HepG2 (cell line): Measurements from ENCODE around the gene COL18A1. TPM values are rescaled to one million over a fixed set of nuclear protein-coding genes. Genes with fewer than 3 reads are reported as not detected.

ENCODE experiments used
- AGO2 ChIP-seq: fragments of 200-400 bp; formaldehyde crosslinking; optimal IDR thresholded peaks from 2 replicates; pipeline ENCODE3; 2017; ENCODE audit warnings: mild to moderate bottlenecking, low read depth, low read length, moderate library complexity
- CHCHD3 ChIP-seq: sonication (generic); formaldehyde crosslinking; IDR thresholded peaks from 2 replicates; pipeline ENCODE4 v1.8.0; 2022; ENCODE audit warnings: mild to moderate bottlenecking, missing genetic modification reagents, moderate library complexity
- FOXA1 ChIP-seq, 2 experiments: fragments of 450-650 bp in 1 of 2; sonication (generic) in 1 of 2; formaldehyde crosslinking in 1 of 2; IDR thresholded peaks; 2 replicates each; pipeline versions ENCODE4 v1.4.0 to v1.6.1; 2016 to 2020; ENCODE audit warnings: missing genetic modification reagents in 1 of 2
- FOXP1 ChIP-seq, 2 experiments: fragments of 450-650 bp in 1 of 2; IDR thresholded peaks; 2 replicates each; pipeline ENCODE4 v1.6.1; 2017 to 2018; ENCODE audit warnings: antibody characterized with exemption in 1 of 2
- GPN1 ChIP-seq: sonication (generic); formaldehyde crosslinking; IDR thresholded peaks from 2 replicates; pipeline ENCODE4 v1.5.1; 2020; ENCODE audit warnings: missing genetic modification reagents, borderline replicate concordance
- KDM3A ChIP-seq: IDR thresholded peaks from 2 replicates; pipeline ENCODE4 v1.6.1; 2018; ENCODE audit warnings: low read depth, missing compliant biosample characterization
- STAG1 ChIP-seq: sonication (generic); formaldehyde crosslinking; IDR thresholded peaks from 2 replicates; pipeline ENCODE4 v1.4.0; 2020; ENCODE audit warnings: missing genetic modification reagents
- ZNF335 ChIP-seq: sonication (generic); formaldehyde crosslinking; IDR thresholded peaks from 2 replicates; pipeline ENCODE4 v1.4.0; 2020; ENCODE audit warnings: missing genetic modification reagents
- ZNF343 ChIP-seq: sonication (generic); formaldehyde crosslinking; IDR thresholded peaks from 2 replicates; pipeline ENCODE4 v1.4.0; 2020; ENCODE audit warnings: mild to moderate bottlenecking, missing genetic modification reagents
- ZNF549 ChIP-seq: sonication (generic); formaldehyde crosslinking; IDR thresholded peaks from 2 replicates; pipeline ENCODE4 v1.5.0; 2020; ENCODE audit warnings: missing genetic modification reagents
- polyA plus RNA-seq, 8 experiments: library from polyadenylated mRNA; depleted of rRNA in 3 of 8; stranded (reverse) in 7 of 8; unstranded in 1 of 8; fragments of >200 nt; fragmentation: Illumina TruSeq in 4 of 8; extraction: Trizol in 4 of 8; gene quantifications; 2 replicates each; pipeline versions ENCODE4 v1.2.1 to v1.2.3, GENCODE V29; 2011 to 2016; ENCODE audit warnings: low read depth in 4 of 8, missing spikeins in 1 of 8, mixed read lengths in 1 of 8; ENCODE audit not compliant: insufficient read depth in 1 of 8
- total RNA-seq, 5 experiments: library from RNA; depleted of rRNA; stranded (reverse); fragments of >200 nt; fragmentation: Illumina TruSeq; extraction: Trizol; gene quantifications; 2 replicates each; pipeline ENCODE4 v1.2.3, GENCODE V29; 2016; ENCODE audit warnings: low read depth in 1 of 5
- TF ChIP-seq, protein P1 (sequence below): sonication (generic); formaldehyde crosslinking; IDR thresholded peaks from 2 replicates; pipeline ENCODE4 v1.8.1; 2022; ENCODE audit warnings: low read depth, mild to moderate bottlenecking, missing genetic modification reagents
- TF ChIP-seq, protein P2 (sequence below): sonication (generic); formaldehyde crosslinking; IDR thresholded peaks from 2 replicates; pipeline ENCODE4 v1.5.1; 2020; ENCODE audit warnings: missing genetic modification reagents, mild to moderate bottlenecking, borderline replicate concordance
- TF ChIP-seq, protein P3 (sequence below): sonication (generic); formaldehyde crosslinking; IDR thresholded peaks from 2 replicates; pipeline ENCODE4 v1.5.0; 2020; ENCODE audit warnings: missing genetic modification reagents
- TF ChIP-seq, protein P4 (sequence below): sonication (generic); formaldehyde crosslinking; IDR thresholded peaks from 2 replicates; pipeline ENCODE4 v1.5.0; 2020; ENCODE audit warnings: mild to moderate bottlenecking, missing genetic modification reagents, moderate library complexity
- TF ChIP-seq, protein P5 (sequence below): sonication (generic); formaldehyde crosslinking; IDR thresholded peaks from 2 replicates; pipeline ENCODE4 v1.9.0; 2022; ENCODE audit warnings: missing genetic modification reagents, mild to moderate bottlenecking, borderline replicate concordance

Gene COL18A1
- total and polyA plus RNA-seq, 2 of the 13 experiments (the other 11 are each of a cell fraction or from before 2014, with no cell fraction given) = 79.0 to 102 TPM

DNA sequence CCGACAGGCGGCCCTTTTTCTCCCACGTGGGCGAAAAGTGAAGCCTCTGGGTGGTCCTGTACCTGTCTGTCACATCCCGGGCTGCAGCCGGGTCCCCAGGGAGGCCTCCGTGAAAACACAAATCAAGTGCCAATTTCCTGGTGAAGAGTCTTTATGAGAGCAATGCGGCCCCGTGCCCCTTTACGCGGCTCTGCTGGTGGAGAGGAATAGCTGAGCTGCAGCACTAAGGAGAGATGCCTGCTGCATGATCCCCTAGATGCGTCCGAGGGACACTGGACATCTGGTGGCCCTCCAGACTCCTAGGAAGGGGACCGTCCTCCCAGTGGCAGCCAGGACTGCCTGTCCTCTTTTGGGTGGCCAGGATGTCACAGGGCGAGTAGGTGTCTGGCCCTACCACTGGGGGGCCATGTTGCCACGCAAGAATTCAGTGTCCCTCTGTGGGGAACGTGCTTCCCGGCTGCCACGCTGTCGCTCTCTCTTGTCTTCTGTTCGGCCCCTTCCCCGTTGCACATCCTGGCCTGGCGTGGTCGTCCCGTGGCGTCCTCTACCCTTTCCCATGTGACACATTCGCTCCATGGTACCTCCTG, 38.7 kb downstream of the COL18A1 start (continued):
- TF ChIP-seq FOXA1 (IDR thresholded peaks at IDR 0.05) (no peak), FOXA1 (CRISPR knock-in tag; IDR thresholded peaks at IDR 0.05) (no peak), GPN1 (CRISPR knock-in tag) (no peak), ZNF343 (CRISPR knock-in tag) (no peak), ZNF549 (CRISPR knock-in tag) (no peak), FOXP1 (IDR thresholded peaks at IDR 0.05) (no peak), FOXP1 (CRISPR knock-in tag; IDR thresholded peaks at IDR 0.05) (no peak), AGO2 (peak; percentile 67), CHCHD3 (no peak), STAG1 (CRISPR knock-in tag) (peak; percentile 73), KDM3A (CRISPR knock-in tag) (no peak), ZNF335 (CRISPR knock-in tag) (no peak)
- TF ChIP-seq, protein P1, sequence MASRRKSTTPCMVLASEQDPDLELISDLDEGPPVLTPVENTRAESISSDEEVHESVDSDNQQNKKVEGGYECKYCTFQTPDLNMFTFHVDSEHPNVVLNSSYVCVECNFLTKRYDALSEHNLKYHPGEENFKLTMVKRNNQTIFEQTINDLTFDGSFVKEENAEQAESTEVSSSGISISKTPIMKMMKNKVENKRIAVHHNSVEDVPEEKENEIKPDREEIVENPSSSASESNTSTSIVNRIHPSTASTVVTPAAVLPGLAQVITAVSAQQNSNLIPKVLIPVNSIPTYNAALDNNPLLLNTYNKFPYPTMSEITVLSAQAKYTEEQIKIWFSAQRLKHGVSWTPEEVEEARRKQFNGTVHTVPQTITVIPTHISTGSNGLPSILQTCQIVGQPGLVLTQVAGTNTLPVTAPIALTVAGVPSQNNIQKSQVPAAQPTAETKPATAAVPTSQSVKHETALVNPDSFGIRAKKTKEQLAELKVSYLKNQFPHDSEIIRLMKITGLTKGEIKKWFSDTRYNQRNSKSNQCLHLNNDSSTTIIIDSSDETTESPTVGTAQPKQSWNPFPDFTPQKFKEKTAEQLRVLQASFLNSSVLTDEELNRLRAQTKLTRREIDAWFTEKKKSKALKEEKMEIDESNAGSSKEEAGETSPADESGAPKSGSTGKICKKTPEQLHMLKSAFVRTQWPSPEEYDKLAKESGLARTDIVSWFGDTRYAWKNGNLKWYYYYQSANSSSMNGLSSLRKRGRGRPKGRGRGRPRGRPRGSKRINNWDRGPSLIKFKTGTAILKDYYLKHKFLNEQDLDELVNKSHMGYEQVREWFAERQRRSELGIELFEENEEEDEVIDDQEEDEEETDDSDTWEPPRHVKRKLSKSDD (CRISPR knock-in tag) = no peak
- TF ChIP-seq, protein P2, sequence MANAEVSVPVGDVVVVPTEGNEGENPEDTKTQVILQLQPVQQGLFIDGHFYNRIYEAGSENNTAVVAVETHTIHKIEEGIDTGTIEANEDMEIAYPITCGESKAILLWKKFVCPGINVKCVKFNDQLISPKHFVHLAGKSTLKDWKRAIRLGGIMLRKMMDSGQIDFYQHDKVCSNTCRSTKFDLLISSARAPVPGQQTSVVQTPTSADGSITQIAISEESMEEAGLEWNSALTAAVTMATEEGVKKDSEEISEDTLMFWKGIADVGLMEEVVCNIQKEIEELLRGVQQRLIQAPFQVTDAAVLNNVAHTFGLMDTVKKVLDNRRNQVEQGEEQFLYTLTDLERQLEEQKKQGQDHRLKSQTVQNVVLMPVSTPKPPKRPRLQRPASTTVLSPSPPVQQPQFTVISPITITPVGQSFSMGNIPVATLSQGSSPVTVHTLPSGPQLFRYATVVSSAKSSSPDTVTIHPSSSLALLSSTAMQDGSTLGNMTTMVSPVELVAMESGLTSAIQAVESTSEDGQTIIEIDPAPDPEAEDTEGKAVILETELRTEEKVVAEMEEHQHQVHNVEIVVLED (CRISPR knock-in tag) = no peak
- TF ChIP-seq, protein P3, sequence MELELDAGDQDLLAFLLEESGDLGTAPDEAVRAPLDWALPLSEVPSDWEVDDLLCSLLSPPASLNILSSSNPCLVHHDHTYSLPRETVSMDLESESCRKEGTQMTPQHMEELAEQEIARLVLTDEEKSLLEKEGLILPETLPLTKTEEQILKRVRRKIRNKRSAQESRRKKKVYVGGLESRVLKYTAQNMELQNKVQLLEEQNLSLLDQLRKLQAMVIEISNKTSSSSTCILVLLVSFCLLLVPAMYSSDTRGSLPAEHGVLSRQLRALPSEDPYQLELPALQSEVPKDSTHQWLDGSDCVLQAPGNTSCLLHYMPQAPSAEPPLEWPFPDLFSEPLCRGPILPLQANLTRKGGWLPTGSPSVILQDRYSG (CRISPR knock-in tag) = no peak
- TF ChIP-seq, protein P4, sequence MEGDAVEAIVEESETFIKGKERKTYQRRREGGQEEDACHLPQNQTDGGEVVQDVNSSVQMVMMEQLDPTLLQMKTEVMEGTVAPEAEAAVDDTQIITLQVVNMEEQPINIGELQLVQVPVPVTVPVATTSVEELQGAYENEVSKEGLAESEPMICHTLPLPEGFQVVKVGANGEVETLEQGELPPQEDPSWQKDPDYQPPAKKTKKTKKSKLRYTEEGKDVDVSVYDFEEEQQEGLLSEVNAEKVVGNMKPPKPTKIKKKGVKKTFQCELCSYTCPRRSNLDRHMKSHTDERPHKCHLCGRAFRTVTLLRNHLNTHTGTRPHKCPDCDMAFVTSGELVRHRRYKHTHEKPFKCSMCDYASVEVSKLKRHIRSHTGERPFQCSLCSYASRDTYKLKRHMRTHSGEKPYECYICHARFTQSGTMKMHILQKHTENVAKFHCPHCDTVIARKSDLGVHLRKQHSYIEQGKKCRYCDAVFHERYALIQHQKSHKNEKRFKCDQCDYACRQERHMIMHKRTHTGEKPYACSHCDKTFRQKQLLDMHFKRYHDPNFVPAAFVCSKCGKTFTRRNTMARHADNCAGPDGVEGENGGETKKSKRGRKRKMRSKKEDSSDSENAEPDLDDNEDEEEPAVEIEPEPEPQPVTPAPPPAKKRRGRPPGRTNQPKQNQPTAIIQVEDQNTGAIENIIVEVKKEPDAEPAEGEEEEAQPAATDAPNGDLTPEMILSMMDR (CRISPR knock-in tag) = peak; percentile 68
- TF ChIP-seq, protein P5, sequence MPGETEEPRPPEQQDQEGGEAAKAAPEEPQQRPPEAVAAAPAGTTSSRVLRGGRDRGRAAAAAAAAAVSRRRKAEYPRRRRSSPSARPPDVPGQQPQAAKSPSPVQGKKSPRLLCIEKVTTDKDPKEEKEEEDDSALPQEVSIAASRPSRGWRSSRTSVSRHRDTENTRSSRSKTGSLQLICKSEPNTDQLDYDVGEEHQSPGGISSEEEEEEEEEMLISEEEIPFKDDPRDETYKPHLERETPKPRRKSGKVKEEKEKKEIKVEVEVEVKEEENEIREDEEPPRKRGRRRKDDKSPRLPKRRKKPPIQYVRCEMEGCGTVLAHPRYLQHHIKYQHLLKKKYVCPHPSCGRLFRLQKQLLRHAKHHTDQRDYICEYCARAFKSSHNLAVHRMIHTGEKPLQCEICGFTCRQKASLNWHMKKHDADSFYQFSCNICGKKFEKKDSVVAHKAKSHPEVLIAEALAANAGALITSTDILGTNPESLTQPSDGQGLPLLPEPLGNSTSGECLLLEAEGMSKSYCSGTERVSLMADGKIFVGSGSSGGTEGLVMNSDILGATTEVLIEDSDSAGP (CRISPR knock-in tag) = peak; percentile 56; the same call in 1 of the 2 replicates
